Measurements from ENCODE around the gene IGFBP7.

DNA sequence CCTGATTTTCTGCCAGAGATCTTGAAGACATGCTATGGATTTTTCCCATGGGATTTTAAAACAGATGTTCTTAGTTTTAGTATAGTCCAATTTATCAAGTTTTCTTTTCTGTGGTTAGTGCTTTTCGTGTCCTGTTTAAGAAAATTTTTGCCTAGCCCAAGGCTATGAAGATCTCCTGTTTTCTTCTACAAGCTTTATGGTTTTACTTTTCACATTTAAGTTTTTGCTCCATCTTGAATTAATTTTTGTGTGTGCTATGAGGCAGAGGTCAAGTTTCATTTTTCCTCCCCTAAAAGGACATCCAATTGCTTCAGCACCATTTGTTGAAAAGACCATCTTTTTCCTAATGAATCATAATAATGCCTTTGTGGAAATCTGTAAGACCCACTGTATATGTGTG, 65.9 kb downstream of the IGFBP7 start:
- no peak for TF ChIP-seq CTCF (conservative IDR thresholded peaks at IDR 0.05 in 1 of 2, IDR thresholded peaks at IDR 0.05 in 1 of 2; ENCODE audit: low read depth in 1 of 2, low read length in 2 of 2)
- no peak for TF ChIP-seq EZH2 (IDR thresholded peaks at IDR 0.05; ENCODE audit: low read length, missing control alignments)
